Pancreas (tissue), 10 donors: ENCODE measurements around the gene CDKL5. TPM values are rescaled to one million over a fixed set of nuclear protein-coding genes. Genes with fewer than 3 reads are reported as not detected.

Experiments used
- ATAC-seq, 4 donors: fragments of 200-7000 bp; cut with Tn5 transposase; one replicate each; pipeline versions ENCODE4 v1.8.0 to v1.9.1; 2020; ENCODE audit warnings: mild to moderate bottlenecking in 4 of 4, moderate library complexity in 4 of 4
- DNase-seq, 6 donors: peaks; one replicate each; pipeline ENCODE4 v3.0.0-alpha.2; 2020
- FAIRE-seq: peaks from 2 replicates; lab custom pipeline; 2012; peaks lifted over from hg19 to GRCh38; lab: Jason Lieb, UNC
- H3K27ac ChIP-seq, 4 donors: fragments of 200-600 bp; sonication (generic); 1 replicate in 3 of 4; 2 replicates in 1 of 4; pipeline versions ENCODE4 v1.5.0 to v1.8.0; 2020
- H3K27me3 ChIP-seq, 4 donors: fragments of 200-600 bp; one replicate each; pipeline ENCODE4 v1.8.0; 2021
- H3K36me3 ChIP-seq, 3 donors: fragments of 200-600 bp; sonication (generic) in 1 of 3; one replicate each; pipeline versions ENCODE4 v1.5.0 to v1.8.0; 2020 to 2021
- H3K4me1 ChIP-seq, 3 donors: fragments of 200-600 bp; one replicate each; pipeline ENCODE4 v1.8.0; 2021
- H3K4me3 ChIP-seq, 4 donors: fragments of 200-600 bp; sonication (generic) in 2 of 4; one replicate each; pipeline versions ENCODE4 v1.5.0 to v1.8.0; 2020 to 2021
- H3K9me3 ChIP-seq, 4 donors: fragments of 200-600 bp; one replicate each; pipeline ENCODE4 v1.8.0; 2021
- CTCF ChIP-seq, 4 donors: fragments of 200-600 bp; sonication (generic) in 3 of 4; IDR thresholded peaks; one replicate each; pipeline versions ENCODE4 v1.5.0 to v1.8.0; 2021; ENCODE audit warnings: antibody characterized with exemption in 4 of 4
- WGBS, 2 donors: extraction: QIAGEN DNeasy Blood & Tissue Kit; methylation state at CpG; one replicate each; pipeline ENCODE4 v1.1.7; 2013; 5-methylcytosine and 5-hydroxymethylcytosine counted together
- intact Hi-C, 3 donors: fragments of 100-400 bp; cut with DNase I; formaldehyde crosslinking; loops; one replicate each; pipeline versions ENCODE4 v1.11.1 to v1.14.2; 2022
- polyA plus RNA-seq, 2 donors: library from polyadenylated mRNA; stranded (reverse); fragments of 200-250 nt; gene quantifications; one replicate each; pipeline ENCODE4 v1.2.3, GENCODE V29; 2013
- total RNA-seq, 6 donors: library from RNA; stranded (reverse); fragmentation: NEBNext Ultra II Directional in 4 of 6; extraction: Animal tissue kit (Norgen Biotek cat#: 25700) in 4 of 6; gene quantifications; one replicate each; pipeline versions ENCODE4 v1.2.1 to v1.2.4, GENCODE V29; 2021 to 2023
- donor health status: healthy with polysubstance abuse.
- donor health status: DM: no; HTN: no; CAD: no; lungs with moderate emphysema.
- donor health status: DM: no; HTN: no; CAD: no.
- donor health status: control.
- donor health status: control.
- donor health status: Bipolar disorder and iron deficiency.
- donor health status: DM: yes; HTN: yes; CAD: no.
- donor health status: DM: no; HTN: no; CAD: no.
- donor health status: DM: no; HTN: no; CAD: no.
- donor health status: DM: yes; HTN: yes; CAD: no.

CDKL5 gene
- total and polyA plus RNA-seq, 8 donors = 0.76 to 11.5 (median 4.4) TPM

- H3K27ac ChIP-seq = no peak overlapping the region
- no peak for ATAC-seq
- H3K9me3 ChIP-seq = no peaks in the 10 kb centered on the region
- DNase-seq = no peak
- no peak overlapping the region for H3K4me3 ChIP-seq
- 69 to 82% methylated on average over 2 of the region's 2 CpGs for WGBS, 2 donors
- TF ChIP-seq CTCF (IDR thresholded peaks at IDR 0.05) = no peak
- no peaks in the 10 kb centered on the region for H3K4me1 ChIP-seq
- no peaks in the 10 kb centered on the region for H3K27me3 ChIP-seq
- H3K36me3 ChIP-seq = no peaks in the 10 kb centered on the region
- FAIRE-seq = no peak
- intact Hi-C loops = no loop called here
Measured at GRCh38 chrX:18534949-18535348, 109.5 kb downstream of the CDKL5 start.

GRCh38 chrX:18537068-18537467 is 111.7 kb downstream of the CDKL5 start:
- no peaks in the 10 kb centered on the region for H3K27me3 ChIP-seq
- FAIRE-seq = no peak
- 87 to 94% methylated on average over 2 of the region's 2 CpGs for WGBS, 2 donors

GRCh38 chrX:18537524-18537923 is 112.1 kb downstream of the CDKL5 start:
- FAIRE-seq = no peak

More at GRCh38 chrX:18537068-18537467, 111.7 kb downstream of the CDKL5 start:
- no peaks in the 10 kb centered on the region for H3K36me3 ChIP-seq
- TF ChIP-seq CTCF (IDR thresholded peaks at IDR 0.05) = no peak
- DNase-seq (no peak), ATAC-seq (no peak)
- H3K27ac ChIP-seq = no peak overlapping the region
- no peaks in the 10 kb centered on the region for H3K9me3 ChIP-seq
- H3K4me1 ChIP-seq = no peaks in the 10 kb centered on the region
- intact Hi-C loops = no loop called here
- no peak overlapping the region for H3K4me3 ChIP-seq

GRCh38 chrX:18542131-18542530 is 116.7 kb downstream of the CDKL5 start:
- no peak for ATAC-seq
- Histone ChIP-seq H3K9me3 (no peaks in the 10 kb centered on the region), H3K4me3 (no peak overlapping the region), H3K36me3 (no peaks in the 10 kb centered on the region), H3K4me1 (no peaks in the 10 kb centered on the region), H3K27ac (no peak overlapping the region), H3K27me3 (no peaks in the 10 kb centered on the region)
- TF ChIP-seq CTCF (IDR thresholded peaks at IDR 0.05) = no peak
- DNase-seq = no peak
- no peak for FAIRE-seq
- 88 to 96% methylated on average over 3 of the region's 3 CpGs for WGBS, 2 donors
- intact Hi-C loops = no loop called here

More at GRCh38 chrX:18537524-18537923, 112.1 kb downstream of the CDKL5 start:
- Histone ChIP-seq H3K4me3 (no peak overlapping the region), H3K36me3 (no peaks in the 10 kb centered on the region), H3K27ac (no peak overlapping the region), H3K4me1 (no peaks in the 10 kb centered on the region), H3K9me3 (no peaks in the 10 kb centered on the region), H3K27me3 (no peaks in the 10 kb centered on the region)
- ATAC-seq (no peak), DNase-seq (no peak)
- intact Hi-C loops = no loop called here
- WGBS, 2 donors = 54 to 64% methylated on average over 1 of the region's 1 CpG
- TF ChIP-seq CTCF (IDR thresholded peaks at IDR 0.05) = no peak

GRCh38 chrX:18542905-18543304 is 117.5 kb downstream of the CDKL5 start:
- Histone ChIP-seq H3K4me1 (no peaks in the 10 kb centered on the region), H3K27me3 (no peaks in the 10 kb centered on the region), H3K4me3 (no peak overlapping the region), H3K9me3 (no peaks in the 10 kb centered on the region), H3K36me3 (no peaks in the 10 kb centered on the region), H3K27ac (no peak overlapping the region)
- 88 to 89% methylated on average over 6 of the region's 6 CpGs for WGBS, 2 donors
- FAIRE-seq = no peak
- DNase-seq = no peak
- intact Hi-C loops = no loop called here
- no peak for ATAC-seq
- TF ChIP-seq CTCF (IDR thresholded peaks at IDR 0.05) = no peak
